LNCaP clone FGC (cell line): ENCODE results near the gene PLEKHB2.
"Not testable (repeated sequence)": the region's sequence is repeated elsewhere in the genome, so short reads cannot be mapped to it uniquely, and the experiment has no call there.

Source experiments
- DNase-seq: peaks from one replicate; pipeline ENCODE4 v3.0.0-alpha.2; 2011; ENCODE audit warnings: low read depth
- H3K4me3 ChIP-seq: 2 replicates; pipeline ENCODE4 v1.5.1; 2011; ENCODE audit warnings: mild to moderate bottlenecking, low read depth, low read length, control low read depth
- TF ChIP-seq, protein P1 (sequence below): IDR thresholded peaks from 2 replicates; pipeline ENCODE4 v1.5.1; 2012; ENCODE audit warnings: mild to moderate bottlenecking; ENCODE audit not compliant: control insufficient read depth, insufficient read depth; ENCODE audit errors: extremely low read depth

PLEKHB2 gene

DNA sequence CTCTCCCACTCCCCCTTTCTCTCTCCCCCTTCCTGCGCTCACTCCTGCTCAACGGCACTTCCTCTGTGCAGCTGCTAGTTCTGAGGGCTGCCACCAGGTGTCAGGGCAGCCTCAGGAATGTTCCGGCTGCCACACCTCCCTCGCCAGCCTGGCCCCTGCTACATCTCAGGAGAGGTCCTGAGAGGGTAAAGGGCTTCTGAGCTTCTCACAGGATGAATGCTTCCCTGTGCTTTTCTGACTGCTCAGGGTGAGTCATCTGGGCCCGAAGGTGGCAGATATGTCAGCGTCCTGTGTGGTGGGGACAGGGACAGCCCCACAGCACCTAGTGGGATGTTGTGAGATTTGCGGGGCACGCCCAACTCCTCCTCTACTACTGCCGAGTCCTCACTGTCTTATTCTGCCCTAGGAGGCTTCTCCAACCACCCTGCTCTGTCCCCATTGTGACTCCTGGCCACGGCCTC, 49.0 kb downstream of the PLEKHB2 start:
- TF ChIP-seq, protein P1, sequence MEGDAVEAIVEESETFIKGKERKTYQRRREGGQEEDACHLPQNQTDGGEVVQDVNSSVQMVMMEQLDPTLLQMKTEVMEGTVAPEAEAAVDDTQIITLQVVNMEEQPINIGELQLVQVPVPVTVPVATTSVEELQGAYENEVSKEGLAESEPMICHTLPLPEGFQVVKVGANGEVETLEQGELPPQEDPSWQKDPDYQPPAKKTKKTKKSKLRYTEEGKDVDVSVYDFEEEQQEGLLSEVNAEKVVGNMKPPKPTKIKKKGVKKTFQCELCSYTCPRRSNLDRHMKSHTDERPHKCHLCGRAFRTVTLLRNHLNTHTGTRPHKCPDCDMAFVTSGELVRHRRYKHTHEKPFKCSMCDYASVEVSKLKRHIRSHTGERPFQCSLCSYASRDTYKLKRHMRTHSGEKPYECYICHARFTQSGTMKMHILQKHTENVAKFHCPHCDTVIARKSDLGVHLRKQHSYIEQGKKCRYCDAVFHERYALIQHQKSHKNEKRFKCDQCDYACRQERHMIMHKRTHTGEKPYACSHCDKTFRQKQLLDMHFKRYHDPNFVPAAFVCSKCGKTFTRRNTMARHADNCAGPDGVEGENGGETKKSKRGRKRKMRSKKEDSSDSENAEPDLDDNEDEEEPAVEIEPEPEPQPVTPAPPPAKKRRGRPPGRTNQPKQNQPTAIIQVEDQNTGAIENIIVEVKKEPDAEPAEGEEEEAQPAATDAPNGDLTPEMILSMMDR, result peak; percentile 95
- no peak overlapping the region for H3K4me3 ChIP-seq
- DNase-seq, result no peak

DNA sequence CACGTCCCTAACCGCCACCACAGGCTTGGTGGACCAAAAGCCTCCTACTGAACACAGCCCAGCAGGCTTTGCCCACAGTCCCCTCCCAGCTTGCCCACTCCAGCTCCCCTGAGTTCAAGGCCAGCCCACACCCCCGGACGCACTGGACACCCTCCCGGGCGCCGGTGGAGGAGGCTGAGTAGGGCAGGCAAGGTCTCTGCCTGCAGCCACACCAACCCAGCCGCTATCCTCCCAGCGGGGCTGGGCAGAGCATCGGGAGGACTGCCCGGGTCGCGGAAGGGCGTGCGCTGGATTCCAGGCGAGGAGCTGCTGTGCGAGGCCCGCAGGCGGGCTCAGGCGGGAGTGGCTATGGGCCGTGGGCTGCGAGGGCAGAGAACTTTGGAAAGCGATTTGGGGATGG, 49.5 kb downstream of the PLEKHB2 start:
- no peak for DNase-seq
- TF ChIP-seq, protein P1, result no peak
- H3K4me3 ChIP-seq, result no peak overlapping the region

- TF ChIP-seq, protein P1, result no peak
- no peak for DNase-seq
- H3K4me3 ChIP-seq, result no peak overlapping the region
Observed at GRCh38 chr2:131155208-131155855, 50.2 kb downstream of the PLEKHB2 start.

DNA sequence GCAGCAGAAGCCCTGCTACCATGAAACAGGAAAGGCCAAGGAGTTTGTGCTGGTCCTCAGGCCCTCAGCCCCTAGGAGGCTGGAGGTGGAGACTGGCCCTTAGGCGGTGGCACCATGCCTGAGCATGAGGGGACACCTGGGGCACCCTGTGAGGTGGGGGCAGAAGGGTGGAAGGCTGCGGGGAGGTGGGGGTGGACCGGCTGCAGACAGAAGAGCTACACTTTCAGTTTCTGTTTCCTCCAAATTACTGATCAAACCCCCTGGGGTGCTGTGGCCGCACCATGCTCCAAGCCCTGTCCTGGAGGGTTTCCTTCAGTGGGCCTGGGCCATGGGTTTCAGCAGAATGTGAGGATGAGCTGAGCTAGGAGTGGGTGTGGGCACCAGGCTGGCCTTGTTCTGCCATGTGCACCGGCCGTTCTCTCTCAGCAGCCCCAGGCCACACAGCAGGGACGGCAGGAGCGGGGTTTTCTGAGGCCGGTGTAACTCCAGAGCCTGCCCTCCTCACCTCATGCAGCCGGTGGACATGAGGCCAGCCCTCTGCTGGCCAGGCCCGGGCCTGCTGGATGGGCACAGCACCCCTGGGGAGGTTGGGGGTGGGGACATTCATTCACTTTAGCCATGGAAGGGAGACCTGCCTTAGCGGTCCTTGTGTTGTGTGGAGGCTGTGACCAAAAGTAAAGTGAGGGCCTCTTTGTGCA, 51.5 kb downstream of the PLEKHB2 start:
- no peak for DNase-seq
- TF ChIP-seq, protein P1, result no peak
- H3K4me3 ChIP-seq, result no peak overlapping the region

GRCh38 chr2:131165562-131165961, 60.4 kb downstream of the PLEKHB2 start:
- DNase-seq, H3K4me3 ChIP-seq: not testable (repeated sequence)

GRCh38 chr2:131168538-131168937, 63.4 kb downstream of the PLEKHB2 start:
- no peak for DNase-seq
- H3K4me3 ChIP-seq, result no peak overlapping the region
- TF ChIP-seq, protein P1, result no peak

DNA sequence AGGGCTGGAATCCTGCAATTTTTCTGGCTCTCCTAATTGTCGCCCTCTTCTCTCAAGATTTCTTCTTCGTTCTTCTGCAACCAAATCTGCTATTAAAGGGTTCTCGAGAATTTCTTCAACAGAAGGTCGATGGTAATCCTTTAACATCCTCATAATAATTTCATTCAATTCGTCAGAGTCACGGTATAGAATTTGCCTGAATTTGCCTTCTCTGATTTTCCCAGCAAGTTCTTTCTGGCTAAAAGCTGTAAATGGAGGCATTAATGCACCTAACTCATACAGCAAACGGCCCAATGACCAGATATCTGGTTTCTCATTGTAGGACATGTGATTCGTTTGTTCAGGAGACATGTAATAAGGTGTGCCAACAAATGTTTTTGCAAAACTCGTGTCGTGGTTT, 72.9 kb downstream of the PLEKHB2 start:
- DNase-seq, H3K4me3 ChIP-seq: not testable (repeated sequence)

GRCh38 chr2:131178721-131179418, 73.7 kb downstream of the PLEKHB2 start:
- not testable (repeated sequence) for DNase-seq, H3K4me3 ChIP-seq

DNA sequence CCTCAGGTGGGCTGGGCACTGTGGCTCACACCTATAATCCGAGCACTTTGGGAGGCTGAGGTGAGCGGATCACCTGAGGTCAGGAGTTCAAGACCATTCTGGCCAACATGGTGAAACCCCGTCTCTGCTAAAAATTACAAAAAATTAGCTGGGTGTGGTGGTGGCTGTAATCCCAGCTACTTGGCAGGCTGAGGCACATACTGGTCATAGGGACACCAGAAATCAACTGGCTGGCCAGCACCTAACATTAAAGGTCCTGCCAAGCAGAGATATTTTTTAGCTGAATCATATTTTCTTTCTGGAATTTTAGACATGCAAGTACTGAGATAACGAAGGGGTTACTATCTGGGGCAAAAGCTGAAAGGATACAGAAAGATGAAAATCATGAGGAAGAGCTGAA, 76.3 kb downstream of the PLEKHB2 start:
- DNase-seq, H3K4me3 ChIP-seq: not testable (repeated sequence)

- H3K4me3 ChIP-seq, DNase-seq: not testable (repeated sequence)
Observed at GRCh38 chr2:131193421-131193820, 88.3 kb downstream of the PLEKHB2 start.

GRCh38 chr2:131196186-131196585, 91.0 kb downstream of the PLEKHB2 start:
- not testable (repeated sequence) for DNase-seq, H3K4me3 ChIP-seq
